ENCODE data around the gene TMEM218.

Gene TMEM218

GRCh38 chr11:125074511-125075241 is 36.8 kb downstream of the TMEM218 start:
- Histone ChIP-seq H3K4me3 (ENCODE audit: low read depth in 1 of 2, low read length in 2 of 2) (no peak overlapping the region), H4K20me1 (ENCODE audit: insufficient read depth, low read length) (no peaks in the 10 kb centered on the region), H3K36me3 (ENCODE audit: insufficient read depth, low read length) (no peaks in the 10 kb centered on the region), H3K27ac (ENCODE audit: low read length) (no peak overlapping the region), H3K4me2 (ENCODE audit: insufficient read depth, low read length) (no peak overlapping the region), H3K9me3 (ENCODE audit: insufficient read depth, low read length, severe bottlenecking) (no peaks in the 10 kb centered on the region), H2AFZ (ENCODE audit: low read depth, low read length) (no peak overlapping the region), H3K27me3 (ENCODE audit: insufficient read depth, low read length, poor library complexity) (no peaks in the 10 kb centered on the region), H3K9ac (ENCODE audit: low read depth, low read length) (no peak overlapping the region), H3K4me1 (ENCODE audit: insufficient read depth, low read length) (no peaks in the 10 kb centered on the region), H3K79me2 (ENCODE audit: insufficient read depth, low read length) (no peaks in the 10 kb centered on the region)
- TF ChIP-seq CTCF (IDR thresholded peaks at IDR 0.05; ENCODE audit: borderline replicate concordance, extremely low read depth, low read length, poor library complexity, severe bottlenecking) = no peak
- no peak for TF ChIP-seq EZH2 (IDR thresholded peaks at IDR 0.05; ENCODE audit: borderline replicate concordance, low read depth, low read length, severe bottlenecking)
- DNase-seq (no peak), ATAC-seq (ENCODE audit: insufficient read depth, low read depth) (no peak)

GRCh38 chr11:125073616-125074483 is 37.6 kb downstream of the TMEM218 start:
- Histone ChIP-seq H3K9ac (ENCODE audit: low read depth, low read length) (no peak overlapping the region), H3K4me2 (ENCODE audit: insufficient read depth, low read length) (no peak overlapping the region), H3K27me3 (ENCODE audit: insufficient read depth, low read length, poor library complexity) (no peaks in the 10 kb centered on the region), H3K36me3 (ENCODE audit: insufficient read depth, low read length) (no peaks in the 10 kb centered on the region), H4K20me1 (ENCODE audit: insufficient read depth, low read length) (no peaks in the 10 kb centered on the region), H3K4me3 (ENCODE audit: low read depth in 1 of 2, low read length in 2 of 2) (no peak overlapping the region), H3K79me2 (ENCODE audit: insufficient read depth, low read length) (no peaks in the 10 kb centered on the region), H3K9me3 (ENCODE audit: insufficient read depth, low read length, severe bottlenecking) (no peaks in the 10 kb centered on the region), H3K27ac (ENCODE audit: low read length) (no peak overlapping the region), H3K4me1 (ENCODE audit: insufficient read depth, low read length) (no peaks in the 10 kb centered on the region), H2AFZ (ENCODE audit: low read depth, low read length) (no peak overlapping the region)
- no peak for ATAC-seq (ENCODE audit: insufficient read depth, low read depth)
- no peak for DNase-seq
- TF ChIP-seq CTCF (IDR thresholded peaks at IDR 0.05; ENCODE audit: borderline replicate concordance, extremely low read depth, low read length, poor library complexity, severe bottlenecking) (no peak), EZH2 (IDR thresholded peaks at IDR 0.05; ENCODE audit: borderline replicate concordance, low read depth, low read length, severe bottlenecking) (no peak)

- no peak overlapping the region for H3K9ac ChIP-seq (ENCODE audit: low read depth, low read length)
- H3K27me3 ChIP-seq (ENCODE audit: insufficient read depth, low read length, poor library complexity) = no peaks in the 10 kb centered on the region
- H3K4me1 ChIP-seq (ENCODE audit: insufficient read depth, low read length) = no peaks in the 10 kb centered on the region
- no peak overlapping the region for H3K4me2 ChIP-seq (ENCODE audit: insufficient read depth, low read length)
- H3K4me3 ChIP-seq (ENCODE audit: low read depth in 1 of 2, low read length in 2 of 2) = no peak overlapping the region
- H3K9me3 ChIP-seq (ENCODE audit: insufficient read depth, low read length, severe bottlenecking) = no peaks in the 10 kb centered on the region
- no peaks in the 10 kb centered on the region for H3K36me3 ChIP-seq (ENCODE audit: insufficient read depth, low read length)
- H3K79me2 ChIP-seq (ENCODE audit: insufficient read depth, low read length) = no peaks in the 10 kb centered on the region
- no peak overlapping the region for H3K27ac ChIP-seq (ENCODE audit: low read length)
- no peak for ATAC-seq (ENCODE audit: insufficient read depth, low read depth)
- no peak for DNase-seq
- H2AFZ ChIP-seq (ENCODE audit: low read depth, low read length) = no peak overlapping the region
- TF ChIP-seq EZH2 (IDR thresholded peaks at IDR 0.05; ENCODE audit: borderline replicate concordance, low read depth, low read length, severe bottlenecking) (no peak), CTCF (IDR thresholded peaks at IDR 0.05; ENCODE audit: borderline replicate concordance, extremely low read depth, low read length, poor library complexity, severe bottlenecking) (no peak)
- no peaks in the 10 kb centered on the region for H4K20me1 ChIP-seq (ENCODE audit: insufficient read depth, low read length)
Measured at GRCh38 chr11:125072961-125073590, 38.4 kb downstream of the TMEM218 start.
